IMR-90 (cell line): Measurements from ENCODE around the gene ZNF227. TPM values are rescaled to one million over a fixed set of nuclear protein-coding genes. Genes with fewer than 3 reads are reported as not detected.

Experiments
- ATAC-seq: fragments of 200-7000 bp; cut with Tn5 transposase; 2 replicates; pipeline ENCODE4 v1.9.1; 2020; ENCODE audit warnings: low read depth, mild to moderate bottlenecking, moderate library complexity
- Bru-seq: library from RNA; stranded (reverse); fragments of 400-500 nt; gene quantifications from one replicate; lab custom pipeline; 2021; lab: Mats Ljungman, UMichigan
- BruChase-seq, 2 experiments: library from RNA; stranded (reverse); fragments of 400-500 nt; gene quantifications; one replicate each; lab custom pipeline; 2021; lab: Mats Ljungman, UMichigan
- BruUV-seq: library from RNA; stranded (reverse); fragments of 400-500 nt; replicated peaks from 2 replicates; lab custom pipeline; 2021; lab: Mats Ljungman, UMichigan
- CTCF ChIA-PET: fragments of 300-600 bp; formaldehyde crosslinking; extraction: SDS; loops from one replicate; lab custom pipeline; 2021; ENCODE audit warnings: antibody characterized with exemption; lab: Yijun Ruan, JAX
- POLR2A ChIA-PET: fragments of 300-600 bp; sonication (Branson Sonifier 250); formaldehyde crosslinking; loops from one replicate; lab custom pipeline; 2022; ENCODE audit warnings: antibody characterized with exemption; ENCODE audit not compliant: unreplicated experiment; lab: Charles Lee
- DNase-seq: peaks from one replicate; pipeline ENCODE4 v3.0.0; 2013
- H2AFZ ChIP-seq: replicated peaks from 2 replicates; pipeline ENCODE3; 2013; ENCODE audit warnings: low read length, mild to moderate bottlenecking; ENCODE audit not compliant: poor library complexity
- H2AK5ac ChIP-seq: 2 replicates; pipeline ENCODE4 v1.6.1; 2013; ENCODE audit warnings: low read depth, low read length, inconsistent platforms
- H2AK9ac ChIP-seq: replicated peaks from 2 replicates; pipeline ENCODE3; 2013; ENCODE audit warnings: mild to moderate bottlenecking, low read depth, low read length, moderate library complexity; ENCODE audit not compliant: poor library complexity
- H2BK120ac ChIP-seq: 2 replicates; pipeline ENCODE4 v1.6.1; 2013; ENCODE audit warnings: low read depth, low read length, inconsistent platforms
- H2BK15ac ChIP-seq: 3 replicates; pipeline ENCODE4 v1.6.1; 2013; ENCODE audit warnings: low read depth, low read length, inconsistent platforms
- H2BK20ac ChIP-seq: 2 replicates; pipeline ENCODE4 v1.6.1; 2013; ENCODE audit warnings: low read depth, mild to moderate bottlenecking, inconsistent platforms, low read length, moderate library complexity
- H2BK5ac ChIP-seq: 2 replicates; pipeline ENCODE4 v1.6.1; 2013; ENCODE audit warnings: mild to moderate bottlenecking, low read depth, low read length, inconsistent platforms; ENCODE audit not compliant: poor library complexity, severe bottlenecking
- H3K14ac ChIP-seq: replicated peaks from 2 replicates; pipeline ENCODE4 v1.6.1; 2013; ENCODE audit warnings: low read depth, low read length, inconsistent platforms
- H3K18ac ChIP-seq: 2 replicates; pipeline ENCODE4 v1.6.1; 2013; ENCODE audit warnings: low read depth, low read length, control low read depth
- H3K23ac ChIP-seq: 2 replicates; pipeline ENCODE4 v1.6.1; 2013; ENCODE audit warnings: low read depth, low read length, inconsistent platforms
- H3K27ac ChIP-seq: 2 replicates; pipeline ENCODE4 v1.5.1; 2013; ENCODE audit warnings: mild to moderate bottlenecking, control low read depth, low read length; ENCODE audit not compliant: insufficient read depth
- H3K27me3 ChIP-seq: 2 replicates; pipeline ENCODE4 v1.6.1; 2013; ENCODE audit warnings: low read length; ENCODE audit not compliant: control insufficient read depth, insufficient read depth
- H3K36me3 ChIP-seq: 2 replicates; pipeline ENCODE4 v1.6.1; 2013; ENCODE audit warnings: low read length, mixed read lengths; ENCODE audit not compliant: control insufficient read depth, insufficient read depth
- H3K4ac ChIP-seq: 2 replicates; pipeline ENCODE4 v1.6.1; 2013; ENCODE audit warnings: low read depth, low read length, inconsistent platforms
- H3K4me1 ChIP-seq: 2 replicates; pipeline ENCODE4 v1.6.1; 2013; ENCODE audit warnings: low read length, mixed read lengths; ENCODE audit not compliant: control insufficient read depth, insufficient read depth
- H3K4me2 ChIP-seq: 2 replicates; pipeline ENCODE4 v1.6.1; 2013; ENCODE audit warnings: low read depth, mild to moderate bottlenecking, control low read depth, low read length, moderate library complexity
- H3K4me3 ChIP-seq: 2 replicates; pipeline ENCODE4 v1.5.1; 2013; ENCODE audit warnings: low read depth, mild to moderate bottlenecking, control low read depth, low read length, moderate library complexity; ENCODE audit not compliant: insufficient read depth
- H3K56ac ChIP-seq: 2 replicates; pipeline ENCODE4 v1.6.1; 2013; ENCODE audit warnings: low read length, inconsistent platforms; ENCODE audit not compliant: insufficient read depth; ENCODE audit errors: extremely low read depth
- H3K79me1 ChIP-seq, 2 experiments: 2 replicates each; pipeline ENCODE4 v1.6.1; 2013; ENCODE audit warnings: low read length in 2 of 2, inconsistent platforms in 1 of 2, low read depth in 1 of 2
- H3K9ac ChIP-seq: 2 replicates; pipeline ENCODE4 v1.6.1; 2013; ENCODE audit warnings: low read depth, low read length, control low read depth
- H3K9me1 ChIP-seq: 2 replicates; pipeline ENCODE4 v1.6.1; 2013; ENCODE audit warnings: low read length, inconsistent platforms; ENCODE audit not compliant: insufficient read depth
- H3K9me3 ChIP-seq: 2 replicates; pipeline ENCODE4 v1.6.1; 2013; ENCODE audit warnings: low read length; ENCODE audit not compliant: control insufficient read depth, insufficient read depth
- H4K20me1 ChIP-seq: 2 replicates; pipeline ENCODE4 v1.6.1; 2013; ENCODE audit warnings: low read length, inconsistent platforms; ENCODE audit not compliant: insufficient read depth
- H4K5ac ChIP-seq: 2 replicates; pipeline ENCODE4 v1.6.1; 2013; ENCODE audit warnings: mild to moderate bottlenecking, low read depth, low read length, control low read depth
- H4K8ac ChIP-seq, 2 experiments: 2 replicates each; pipeline ENCODE4 v1.6.1; 2013; ENCODE audit warnings: low read depth in 2 of 2, low read length in 2 of 2, control low read depth in 1 of 2, inconsistent platforms in 1 of 2
- H4K91ac ChIP-seq: 2 replicates; pipeline ENCODE4 v1.6.1; 2013; ENCODE audit warnings: low read depth, low read length, inconsistent platforms; ENCODE audit not compliant: insufficient read depth
- BHLHE40 ChIP-seq: fragments of 150-350 bp; IDR thresholded peaks from 2 replicates; pipeline ENCODE4 v1.6.1; 2016; ENCODE audit warnings: mild to moderate bottlenecking, low read depth, low read length
- CEBPB ChIP-seq: IDR thresholded peaks from 2 replicates; pipeline ENCODE4 v1.6.1; 2012; ENCODE audit warnings: low read depth, low read length, improper control_type of control experiment
- CHD1 ChIP-seq: IDR thresholded peaks from 2 replicates; pipeline ENCODE4 v1.6.1; 2012; ENCODE audit warnings: low read depth, low read length, improper control_type of control experiment
- FOS ChIP-seq: fragments of 150-350 bp; IDR thresholded peaks from 2 replicates; pipeline ENCODE4 v1.6.1; 2016; ENCODE audit warnings: low read depth, low read length
- MAFK ChIP-seq: IDR thresholded peaks from 2 replicates; pipeline ENCODE4 v1.6.1; 2012; ENCODE audit warnings: low read depth, low read length, improper control_type of control experiment
- MAZ ChIP-seq: IDR thresholded peaks from 2 replicates; pipeline ENCODE4 v1.6.1; 2012; ENCODE audit warnings: low read depth, mild to moderate bottlenecking, low read length, improper control_type of control experiment, moderate library complexity, borderline replicate concordance
- MXI1 ChIP-seq: IDR thresholded peaks from 2 replicates; pipeline ENCODE4 v1.6.1; 2012; ENCODE audit warnings: low read depth, mild to moderate bottlenecking, low read length, moderate library complexity, borderline replicate concordance
- NFE2L2 ChIP-seq: fragments of 150-350 bp; IDR thresholded peaks from 2 replicates; pipeline ENCODE4 v1.6.1; 2016; ENCODE audit warnings: low read depth, mild to moderate bottlenecking, low read length
- POLR2A ChIP-seq: IDR thresholded peaks from 2 replicates; pipeline ENCODE4 v1.6.1; 2012; ENCODE audit warnings: mild to moderate bottlenecking, low read depth, low read length
- RAD21 ChIP-seq: IDR thresholded peaks from 2 replicates; pipeline ENCODE4 v1.6.1; 2012; ENCODE audit warnings: low read length, improper control_type of control experiment
- RCOR1 ChIP-seq: IDR thresholded peaks from 2 replicates; pipeline ENCODE4 v1.6.1; 2012; ENCODE audit warnings: mild to moderate bottlenecking, low read length, improper control_type of control experiment; ENCODE audit not compliant: insufficient replicate concordance
- RFX5 ChIP-seq: IDR thresholded peaks from 2 replicates; pipeline ENCODE4 v1.8.0; 2012; ENCODE audit warnings: low read depth, mild to moderate bottlenecking, low read length, moderate library complexity
- SMC3 ChIP-seq: fragments of 150-350 bp; IDR thresholded peaks from 2 replicates; pipeline ENCODE4 v1.6.1; 2016; ENCODE audit warnings: low read depth, mild to moderate bottlenecking, antibody characterized with exemption, low read length, moderate library complexity
- USF2 ChIP-seq: fragments of 150-350 bp; IDR thresholded peaks from 2 replicates; pipeline ENCODE4 v1.6.1; 2017; ENCODE audit warnings: mild to moderate bottlenecking, antibody characterized with exemption, low read length, low read depth
- WGBS, 2 experiments: methylation state at CpG; one replicate each; pipeline versions ENCODE4 v1.1.5 to v1.1.7; 2013; ENCODE audit warnings: missing lambda C conversion rate in 2 of 2; ENCODE audit not compliant: insufficient read length in 1 of 2; ENCODE audit errors: extremely low coverage in 2 of 2; 5-methylcytosine and 5-hydroxymethylcytosine counted together
- dilution Hi-C: fragments of 300-500 bp; cut with HindIII; formaldehyde crosslinking; loops from one replicate; pipeline ENCODE4 v1.14.3; 2018; ENCODE audit warnings: low sequenced_read_pairs; ENCODE audit not compliant: unreplicated experiment
- in situ Hi-C: fragments of 300-500 bp; cut with MboI; formaldehyde crosslinking; loops from 3 replicates; pipeline ENCODE4 v1.14.3; 2019; ENCODE audit warnings: low sequenced_read_pairs, inconsistent platforms, mixed read lengths
- intact Hi-C: fragments of 100-400 bp; cut with micrococcal nuclease; formaldehyde crosslinking; loops from 2 replicates; pipeline ENCODE4 v1.10.0; 2022
- long read RNA-seq: library from polyadenylated mRNA; unstranded; transcript quantifications from one replicate; pipeline ENCODE4 v2.0.0, GENCODE V29; 2021; ENCODE audit not compliant: unreplicated experiment
- polyA plus RNA-seq, 3 experiments: library from polyadenylated mRNA; depleted of rRNA; stranded (reverse); fragments of >200 nt; gene quantifications; 2 replicates each; pipeline ENCODE4 v1.2.3, GENCODE V29; 2012; ENCODE audit warnings: low replicate concordance in 1 of 3
- total RNA-seq: library from RNA; depleted of rRNA; stranded (reverse); fragments of >200 nt; gene quantifications from 2 replicates; pipeline ENCODE4 v1.2.3, GENCODE V29; 2012; rRNA removed
- TF ChIP-seq, protein P1 (sequence below): fragments of 150-350 bp; IDR thresholded peaks from 2 replicates; pipeline ENCODE4 v1.6.1; 2016; ENCODE audit warnings: low read depth, mild to moderate bottlenecking, low read length, moderate library complexity, borderline replicate concordance

Gene ZNF227
- total RNA-seq (17.8 and 19.2 TPM in 2 replicates), polyA plus RNA-seq (2012; rRNA removed) (3.4 and 4.9 TPM in 2 replicates), Bru-seq, nascent RNA (percentile 69 among the genes with signal in this experiment), BruChase-seq, experiment 1, labeled RNA remaining after a 6-hour chase (percentile 76 among the genes with signal in this experiment), BruChase-seq, experiment 2, labeled RNA remaining after a 2-hour chase (percentile 81 among the genes with signal in this experiment)
- polyA plus RNA-seq (2012; cell fraction: cytosol; rRNA removed) = 0.99 and 1.3 TPM in 2 replicates
- polyA plus RNA-seq (2012; cell fraction: nucleus; rRNA removed; ENCODE audit: low replicate concordance) = 0.99 and 5.0 TPM in 2 replicates
- long read RNA-seq, partial matches to known transcripts = 3 of 15 reads
- long read RNA-seq, other reads (novel, unspliced or antisense) = 6 of 15 reads

- no peak within 1 kb of the TSS for H2BK15ac ChIP-seq
- H3K27me3 ChIP-seq = no peaks in the 10 kb centered on the region
- H4K20me1 ChIP-seq = no peaks in the 10 kb centered on the region
- peak within 1 kb of the TSS; percentile 96 for H2AFZ ChIP-seq
- peak within 1 kb of the TSS; percentile 64 for H3K56ac ChIP-seq
- H2BK5ac ChIP-seq = peak within 1 kb of the TSS; percentile 49
- DNase-seq (peak; percentile 97), ATAC-seq (peak; percentile 96)
- peak within 1 kb of the TSS; percentile 54 to 90 for H4K8ac ChIP-seq
- ChIA-PET CTCF (interaction anchor here (1.0 to 1.9 kb wide), 2 partner anchors 11 to 15 kb away, joined by 3 to 4 read pairs; no protein-coding TSS in a partner anchor), POLR2A (interaction anchor here (0.6 kb wide), 1 partner anchor 162 kb away, joined by 5 read pairs; no protein-coding TSS in a partner anchor)
- H3K9me1 ChIP-seq = no peaks in the 10 kb centered on the region
- H2BK20ac ChIP-seq = no peak within 1 kb of the TSS
- 0% methylated on average over 6 of the region's 37 CpGs; no CpG with 5 or more reads in 1 of the 2 experiments for WGBS, 2 experiments
- H3K4ac ChIP-seq = peak within 1 kb of the TSS; percentile 77
- H2AK9ac ChIP-seq = peak within 1 kb of the TSS; percentile 68
- H3K23ac ChIP-seq = peak within 1 kb of the TSS; percentile 89; the same call in 1 of the 2 replicates
- peak within 1 kb of the TSS; percentile 73 for H4K5ac ChIP-seq
- peak within 1 kb of the TSS; percentile 85 for H3K14ac ChIP-seq
- intact Hi-C loops = loop anchor here (5.0 kb wide), 3 partner anchors 90 to 190 kb away; partner anchors contain the start of genes ZNF225 and ZNF285
- peak within 1 kb of the TSS; percentile 61 for H4K91ac ChIP-seq
- H2AK5ac ChIP-seq = no peak within 1 kb of the TSS
- peak within 1 kb of the TSS; percentile 78 for H3K4me3 ChIP-seq
- H3K4me1 ChIP-seq = no peaks in the 10 kb centered on the region
- no peak within 1 kb of the TSS for H2BK120ac ChIP-seq
- H3K4me2 ChIP-seq = peak within 1 kb of the TSS; percentile 98
- peaks cover 10% of the 10 kb centered on the region for H3K36me3 ChIP-seq
- H3K9ac ChIP-seq = peak within 1 kb of the TSS; percentile 72
- peaks cover 6 to 25% of the 10 kb centered on the region in 2 experiments for H3K79me1 ChIP-seq
- no TSS peak for BruUV-seq
- in situ Hi-C loops = no loop called here
- no peak within 1 kb of the TSS for H3K18ac ChIP-seq
- dilution Hi-C loops = no loop called here
- H3K9me3 ChIP-seq = no peaks in the 10 kb centered on the region
- H3K27ac ChIP-seq = peak within 1 kb of the TSS; percentile 68
- TF ChIP-seq RAD21 (no peak), FOS (peak; percentile 57; the same call in 1 of the 2 replicates), CHD1 (no peak), RCOR1 (no peak), MAZ (peak; percentile 59; the same call in 1 of the 2 replicates), CEBPB (no peak), POLR2A (0 out of 2 replicates have a peak, but pooled peaks have one; percentile 30), USF2 (no peak), MAFK (no peak), BHLHE40 (no peak), SMC3 (no peak), MXI1 (no peak), RFX5 (no peak), NFE2L2 (no peak)
- TF ChIP-seq, protein P1, sequence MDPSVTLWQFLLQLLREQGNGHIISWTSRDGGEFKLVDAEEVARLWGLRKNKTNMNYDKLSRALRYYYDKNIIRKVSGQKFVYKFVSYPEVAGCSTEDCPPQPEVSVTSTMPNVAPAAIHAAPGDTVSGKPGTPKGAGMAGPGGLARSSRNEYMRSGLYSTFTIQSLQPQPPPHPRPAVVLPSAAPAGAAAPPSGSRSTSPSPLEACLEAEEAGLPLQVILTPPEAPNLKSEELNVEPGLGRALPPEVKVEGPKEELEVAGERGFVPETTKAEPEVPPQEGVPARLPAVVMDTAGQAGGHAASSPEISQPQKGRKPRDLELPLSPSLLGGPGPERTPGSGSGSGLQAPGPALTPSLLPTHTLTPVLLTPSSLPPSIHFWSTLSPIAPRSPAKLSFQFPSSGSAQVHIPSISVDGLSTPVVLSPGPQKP = no peak
Observed at GRCh38 chr19:44212250-44212865, at the start of gene ZNF227. Gene ZNF227 (plus strand): TSS chr19:44212532. CDS start chr19:44217793, 5,261 bp downstream.
